Measurements from ENCODE around the gene ZBTB24. TPM values are rescaled to one million over a fixed set of nuclear protein-coding genes. Genes with fewer than 3 reads are reported as not detected.
A peak's percentile ranks its signal among the peaks of the same experiment; 100 is the strongest.

Gene ZBTB24
- polyA plus RNA-seq, 6 donors from 2014 or later = 12.0 to 18.5 (median 16.3) TPM

DNA sequence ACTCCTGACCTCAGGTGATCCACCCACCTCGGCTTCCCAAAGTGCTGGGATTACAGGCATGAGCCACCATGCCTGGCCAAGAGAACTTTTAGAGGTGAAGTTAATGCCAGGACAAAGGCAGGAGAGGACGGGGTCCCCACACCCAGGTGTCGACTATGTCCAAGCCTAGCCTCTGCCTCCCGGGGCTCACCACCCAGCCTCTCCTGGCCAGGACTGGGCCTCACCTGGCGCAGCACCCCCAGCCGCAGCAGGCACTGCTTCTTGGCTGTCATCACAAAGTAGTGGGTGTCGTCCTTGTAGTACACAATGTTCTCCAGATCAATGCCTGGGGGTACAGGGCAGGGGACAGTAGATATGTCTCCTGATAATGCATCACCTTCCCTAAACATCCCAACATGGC lies 31.6 kb downstream of the ZBTB24 start:
- H3K4me3 Mint-ChIP-seq = peak overlapping the region in 5 of 8 donors; percentile 12 to 95 (median 65)

DNA sequence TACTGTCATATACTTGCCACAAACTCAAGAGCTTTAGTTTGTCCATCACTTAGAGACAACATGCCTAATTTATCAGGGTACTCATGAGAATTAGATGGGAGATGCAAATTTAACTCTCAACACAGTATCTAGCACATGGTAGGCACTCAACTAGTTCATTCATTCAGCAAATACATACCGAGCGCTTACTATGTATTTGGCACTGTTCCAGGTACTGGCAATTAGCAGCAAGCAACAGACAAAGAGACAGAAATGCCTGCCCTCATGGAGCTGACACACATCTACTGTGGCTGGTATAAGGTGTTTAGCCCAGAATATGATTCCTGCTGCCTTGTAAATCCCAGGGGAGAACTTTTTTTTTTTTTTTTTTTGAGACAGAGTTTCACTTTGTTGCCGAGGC lies 32.2 kb downstream of the ZBTB24 start:
- peak overlapping the region in 7 of 8 donors; percentile 29 to 76 (median 49) for H3K4me3 Mint-ChIP-seq
- peak overlapping the region in 5 of 6 donors; percentile 5 to 97 (median 92) for H3K27ac Mint-ChIP-seq
- ATAC-seq (ENCODE audit: low read depth in 2 of 2) (no peak), DNase-seq (no peak)
- H3K9me3 Mint-ChIP-seq = peaks cover 0 to 4% (median 0%) of the 10 kb centered on the region in 7 donors
- peaks cover 0 to under 1% of the 10 kb centered on the region in 2 donors for H3K36me3 Mint-ChIP-seq
- peaks cover 64 to 88% (median 84%) of the 10 kb centered on the region in 3 donors for H3K4me1 Mint-ChIP-seq
- H3K27me3 Mint-ChIP-seq = no peaks in the 10 kb centered on the region

More for the DNA sequence above, 31.6 kb downstream of the ZBTB24 start:
- peak overlapping the region; percentile 66 to 100 (median 98) for H3K27ac Mint-ChIP-seq
- no peaks in the 10 kb centered on the region for H3K36me3 Mint-ChIP-seq
- no peak for ATAC-seq (ENCODE audit: low read depth in 2 of 2)
- H3K27me3 Mint-ChIP-seq = no peaks in the 10 kb centered on the region
- no peak for DNase-seq
- peaks cover 64 to 85% (median 83%) of the 10 kb centered on the region in 3 donors for H3K4me1 Mint-ChIP-seq
- H3K9me3 Mint-ChIP-seq = peaks cover 0 to 4% (median 0%) of the 10 kb centered on the region in 7 donors

DNA sequence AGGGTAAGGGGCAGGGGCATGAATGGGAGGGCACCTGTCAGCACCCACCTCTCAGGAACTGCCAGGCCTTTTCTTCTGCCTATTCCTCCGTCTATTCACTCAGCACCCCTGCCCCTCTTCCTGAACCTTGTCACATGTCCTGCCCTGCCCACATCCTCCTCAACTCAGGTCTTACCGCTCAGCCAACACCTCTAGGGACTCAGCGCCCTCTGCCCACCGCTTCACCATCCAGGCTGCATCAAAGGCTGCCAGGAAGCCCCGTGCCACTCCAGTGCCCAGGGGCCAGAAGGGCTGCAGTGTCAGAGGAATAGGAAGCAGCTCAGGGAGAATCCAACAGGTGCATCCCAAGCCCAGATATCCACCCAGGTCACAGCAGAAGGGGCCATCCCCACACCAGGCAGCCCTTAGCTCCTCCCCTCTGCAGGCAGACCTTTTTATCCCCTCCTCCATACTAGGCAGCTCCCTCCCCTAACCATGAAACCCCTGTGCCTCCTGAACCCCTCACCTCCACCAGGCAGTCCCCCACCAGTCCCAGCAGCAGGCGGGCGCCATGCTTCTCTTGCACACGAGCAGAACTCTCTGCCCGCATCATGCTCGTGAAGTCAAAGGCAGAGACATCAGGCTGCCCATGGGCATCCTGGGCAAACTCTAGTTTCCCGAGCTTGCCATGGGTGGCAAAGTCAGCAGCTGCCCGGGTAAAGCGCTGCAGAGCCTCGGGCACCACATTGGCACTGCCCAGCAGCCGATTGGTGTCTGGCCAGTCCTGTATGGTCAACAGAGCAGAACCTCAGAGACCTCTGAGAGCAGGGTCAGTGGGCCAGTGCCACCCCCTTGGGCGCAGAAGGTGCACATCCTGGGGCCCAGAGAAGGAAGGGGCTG lies 33.0 kb downstream of the ZBTB24 start:
- H3K9me3 Mint-ChIP-seq = peaks cover 0 to 2% (median 0%) of the 10 kb centered on the region in 7 donors
- H3K4me1 Mint-ChIP-seq = peaks cover 67 to 92% (median 90%) of the 10 kb centered on the region in 3 donors
- peak; percentile 20 to 21 for ATAC-seq (ENCODE audit: low read depth in 2 of 2)
- peak overlapping the region; percentile 67 to 88 (median 72) for H3K4me3 Mint-ChIP-seq
- peak; percentile 71 for DNase-seq
- peak overlapping the region; percentile 84 to 97 (median 95) for H3K27ac Mint-ChIP-seq
- no peaks in the 10 kb centered on the region for H3K27me3 Mint-ChIP-seq
- peaks cover 0 to 8% of the 10 kb centered on the region in 2 donors for H3K36me3 Mint-ChIP-seq

DNA sequence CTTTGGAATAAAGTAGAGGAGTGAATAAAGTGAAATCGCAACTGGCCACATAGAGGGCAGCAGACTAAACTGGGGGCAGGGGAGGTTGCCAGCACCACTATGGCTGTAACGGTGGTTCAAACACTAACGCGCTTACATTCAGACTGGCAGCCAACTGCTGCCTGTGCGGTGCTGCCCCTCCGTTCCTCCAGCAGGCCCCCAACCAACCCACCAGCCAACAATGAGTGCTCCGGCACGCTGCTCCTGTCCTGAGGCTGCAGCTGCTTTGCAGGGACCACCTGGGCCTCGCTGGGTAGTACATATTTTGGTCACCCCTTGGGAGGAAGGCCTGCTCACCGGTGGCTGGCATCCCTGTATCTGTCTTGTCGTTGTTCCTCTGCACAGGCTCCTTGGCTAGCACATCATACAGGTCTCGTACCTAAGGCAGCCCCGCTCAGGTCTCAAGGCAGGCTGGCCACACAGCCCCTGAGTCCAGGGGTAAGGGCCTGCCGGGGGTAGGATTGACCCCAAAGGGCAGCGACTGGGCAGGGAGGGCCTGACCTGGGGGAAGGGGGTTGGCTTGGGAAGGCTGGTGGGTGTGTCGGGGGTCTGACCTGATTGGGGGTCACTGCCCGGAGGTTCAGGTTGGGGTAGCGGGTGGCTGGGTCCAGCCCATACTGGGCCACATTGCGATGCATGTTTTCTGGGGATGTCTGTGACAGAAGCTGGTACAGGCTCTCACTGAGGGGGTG lies 33.8 kb downstream of the ZBTB24 start:
- Mint-ChIP-seq H3K9me3 (peaks cover 0 to 2% (median 0%) of the 10 kb centered on the region in 7 donors), H3K36me3 (peaks cover 0 to 8% of the 10 kb centered on the region in 2 donors)

DNA sequence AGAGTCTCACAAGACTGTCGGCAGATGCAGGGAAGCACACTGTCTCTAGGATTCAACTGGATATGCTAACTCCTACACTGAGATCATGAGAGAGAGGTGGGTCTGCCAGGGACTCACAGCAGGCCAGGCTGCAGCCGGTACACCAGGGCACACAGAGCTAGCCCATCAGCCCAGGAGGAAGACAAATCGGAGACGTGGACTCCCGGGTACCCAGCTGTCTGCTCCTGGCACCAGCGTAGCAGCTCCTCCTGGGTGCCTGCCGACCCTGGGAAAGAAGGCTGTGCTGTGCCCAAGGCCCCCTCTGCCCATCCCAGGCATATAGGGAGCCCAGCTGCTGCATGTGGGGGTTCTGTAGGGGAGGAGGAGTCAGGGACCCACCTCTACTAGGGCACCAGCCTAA lies 34.4 kb downstream of the ZBTB24 start:
- H3K27ac Mint-ChIP-seq = peak overlapping the region; percentile 89 to 98 (median 94)
- peak overlapping the region in 6 of 8 donors; percentile 29 to 78 (median 71) for H3K4me3 Mint-ChIP-seq
- peaks cover 0 to 8% of the 10 kb centered on the region in 2 donors for H3K36me3 Mint-ChIP-seq
- H3K9me3 Mint-ChIP-seq = peaks cover 0 to 2% (median 0%) of the 10 kb centered on the region in 7 donors
- peaks cover 56 to 88% (median 83%) of the 10 kb centered on the region in 3 donors for H3K4me1 Mint-ChIP-seq
- no peak for DNase-seq
- ATAC-seq (ENCODE audit: low read depth in 2 of 2) = no peak
- no peaks in the 10 kb centered on the region for H3K27me3 Mint-ChIP-seq

More for the DNA sequence above, 33.8 kb downstream of the ZBTB24 start:
- no peaks in the 10 kb centered on the region for H3K27me3 Mint-ChIP-seq
- H3K4me3 Mint-ChIP-seq = peak overlapping the region; percentile 67 to 88 (median 71)
- H3K27ac Mint-ChIP-seq = peak overlapping the region; percentile 92 to 98 (median 96)
- H3K4me1 Mint-ChIP-seq = peaks cover 60 to 90% (median 89%) of the 10 kb centered on the region in 3 donors
- DNase-seq = no peak
- peak in 1 of 2 donors; percentile 0 for ATAC-seq (ENCODE audit: low read depth in 2 of 2)

DNA sequence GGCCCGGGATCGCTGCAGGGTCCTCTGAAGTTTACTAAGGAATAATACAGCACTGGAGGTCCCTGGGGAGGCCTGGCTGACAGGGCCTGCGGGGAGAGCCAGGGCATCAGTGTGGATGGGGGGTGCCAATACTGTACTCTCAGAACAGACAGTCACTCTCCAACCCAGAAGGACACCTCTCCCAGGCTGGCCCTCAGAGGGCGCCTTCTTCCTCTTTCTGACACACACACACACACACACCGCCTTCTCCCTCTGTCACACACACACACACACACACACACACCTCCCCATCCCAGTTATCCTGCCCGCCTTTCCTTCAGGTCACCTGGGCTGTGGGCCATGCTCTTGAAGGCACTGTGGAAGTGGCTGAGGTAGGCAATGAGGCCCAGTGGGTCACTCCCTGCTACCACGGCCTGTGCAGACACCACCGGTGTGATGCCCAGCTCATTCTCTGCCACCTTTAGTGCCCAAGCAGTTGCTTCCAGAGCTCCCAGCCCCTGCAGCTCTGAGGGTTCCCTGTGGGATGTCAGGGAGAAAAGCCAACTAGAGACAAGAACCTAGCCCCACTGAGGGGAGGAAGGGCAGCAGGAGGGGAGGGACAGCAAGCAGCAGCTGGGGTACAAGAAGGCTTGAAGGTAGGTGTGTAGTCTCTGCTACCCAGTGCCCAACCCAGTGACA lies 35.0 kb downstream of the ZBTB24 start:
- Mint-ChIP-seq H3K36me3 (peaks cover 0 to 8% of the 10 kb centered on the region in 2 donors), H3K9me3 (peaks cover 0 to 2% (median 0%) of the 10 kb centered on the region in 7 donors), H3K4me3 (peak overlapping the region in 6 of 8 donors; percentile 1 to 78 (median 50)), H3K4me1 (peaks cover 60 to 88% (median 83%) of the 10 kb centered on the region in 3 donors), H3K27me3 (no peaks in the 10 kb centered on the region), H3K27ac (peak overlapping the region; percentile 89 to 98 (median 94))
- no peak for DNase-seq
- ATAC-seq (ENCODE audit: low read depth in 2 of 2) = peak; percentile 18 to 22

DNA sequence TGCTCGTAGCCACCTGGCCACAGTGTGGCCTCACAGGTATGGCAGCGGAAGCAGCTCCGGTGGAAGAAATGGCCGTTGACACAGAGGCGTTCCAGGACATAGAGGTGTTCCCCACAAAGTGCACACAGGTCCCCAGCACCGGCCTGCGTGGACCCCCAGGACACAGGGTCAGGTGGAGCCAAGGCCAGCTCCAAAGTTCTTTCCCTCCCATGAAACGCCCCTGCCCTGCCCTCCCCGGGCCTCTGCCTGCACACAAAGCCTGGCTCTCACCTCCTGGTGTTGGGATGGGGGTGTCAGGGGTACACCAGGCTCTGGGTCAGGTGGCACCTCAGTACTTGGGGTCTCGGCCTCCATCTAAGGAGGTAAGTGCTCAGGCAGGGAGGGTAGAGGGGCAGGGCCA lies 35.9 kb downstream of the ZBTB24 start:
- DNase-seq (no peak), ATAC-seq (ENCODE audit: low read depth in 2 of 2) (no peak)
- peaks cover 0 to 8% of the 10 kb centered on the region in 2 donors for H3K36me3 Mint-ChIP-seq
- peaks cover 63 to 88% (median 83%) of the 10 kb centered on the region in 3 donors for H3K4me1 Mint-ChIP-seq
- no peaks in the 10 kb centered on the region for H3K27me3 Mint-ChIP-seq
- H3K27ac Mint-ChIP-seq = peak overlapping the region; percentile 61 to 98 (median 93)
- peaks cover 0 to 2% (median 0%) of the 10 kb centered on the region in 7 donors for H3K9me3 Mint-ChIP-seq
- H3K4me3 Mint-ChIP-seq = peak overlapping the region in 1 of 8 donors; percentile 9

DNA sequence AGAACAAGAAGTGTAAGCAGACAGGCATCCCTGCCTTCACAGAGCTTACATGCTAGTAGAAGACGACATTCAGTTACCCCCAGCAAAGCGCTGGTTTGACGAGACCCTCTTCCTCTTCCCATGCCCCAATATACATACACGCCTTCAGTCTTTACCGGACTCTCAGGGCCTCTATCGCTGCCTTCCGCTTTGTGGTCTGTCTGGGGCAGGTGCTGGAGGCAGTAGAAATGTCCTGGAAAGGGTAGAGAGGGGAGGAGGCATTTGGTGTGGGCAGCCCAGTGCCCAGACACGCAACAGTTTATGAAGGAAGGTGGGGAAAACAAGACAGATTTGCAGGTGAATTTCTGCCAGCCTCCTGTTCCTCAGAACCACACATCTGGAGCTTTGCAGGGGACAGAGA lies 36.5 kb downstream of the ZBTB24 start:
- no peak for ATAC-seq (ENCODE audit: low read depth in 2 of 2)
- H3K27me3 Mint-ChIP-seq = no peaks in the 10 kb centered on the region
- DNase-seq = no peak
- H3K27ac Mint-ChIP-seq = peak overlapping the region; percentile 61 to 95 (median 92)
- H3K36me3 Mint-ChIP-seq = peaks cover 0 to 8% of the 10 kb centered on the region in 2 donors
- peak overlapping the region in 3 of 8 donors; percentile 9 to 81 (median 11) for H3K4me3 Mint-ChIP-seq
- peaks cover 0 to 2% (median 0%) of the 10 kb centered on the region in 7 donors for H3K9me3 Mint-ChIP-seq
- peaks cover 63 to 88% (median 83%) of the 10 kb centered on the region in 3 donors for H3K4me1 Mint-ChIP-seq

DNA sequence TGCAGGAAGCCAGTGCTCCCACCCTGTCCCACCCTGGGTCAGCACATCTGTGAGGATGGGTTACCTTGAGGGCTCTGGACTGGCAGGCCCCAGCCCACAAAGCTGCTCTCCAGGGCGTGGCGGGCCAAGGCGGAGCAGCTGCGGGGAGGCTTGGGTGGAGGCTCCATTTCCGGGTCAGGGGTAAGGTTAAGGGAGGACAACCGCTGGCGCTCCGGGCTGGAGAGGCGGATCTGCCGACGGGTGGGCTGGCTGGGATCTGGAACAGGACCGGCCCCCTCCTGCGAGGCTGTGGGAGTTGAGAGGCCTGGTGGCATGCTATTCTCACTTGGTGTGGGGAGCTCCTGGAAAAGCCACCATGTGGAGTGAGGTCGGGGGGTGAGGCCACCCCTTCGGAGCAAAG lies 36.9 kb downstream of the ZBTB24 start:
- no peak for DNase-seq
- H3K36me3 Mint-ChIP-seq = peaks cover 0 to 8% of the 10 kb centered on the region in 2 donors
- peak overlapping the region in 2 of 8 donors; percentile 9 to 81 for H3K4me3 Mint-ChIP-seq
- H3K9me3 Mint-ChIP-seq = peaks cover 0 to 2% (median 0%) of the 10 kb centered on the region in 7 donors
- peak overlapping the region; percentile 53 to 95 (median 76) for H3K27ac Mint-ChIP-seq
- no peaks in the 10 kb centered on the region for H3K27me3 Mint-ChIP-seq
- no peak for ATAC-seq (ENCODE audit: low read depth in 2 of 2)
- H3K4me1 Mint-ChIP-seq = peaks cover 67 to 90% (median 86%) of the 10 kb centered on the region in 3 donors

DNA sequence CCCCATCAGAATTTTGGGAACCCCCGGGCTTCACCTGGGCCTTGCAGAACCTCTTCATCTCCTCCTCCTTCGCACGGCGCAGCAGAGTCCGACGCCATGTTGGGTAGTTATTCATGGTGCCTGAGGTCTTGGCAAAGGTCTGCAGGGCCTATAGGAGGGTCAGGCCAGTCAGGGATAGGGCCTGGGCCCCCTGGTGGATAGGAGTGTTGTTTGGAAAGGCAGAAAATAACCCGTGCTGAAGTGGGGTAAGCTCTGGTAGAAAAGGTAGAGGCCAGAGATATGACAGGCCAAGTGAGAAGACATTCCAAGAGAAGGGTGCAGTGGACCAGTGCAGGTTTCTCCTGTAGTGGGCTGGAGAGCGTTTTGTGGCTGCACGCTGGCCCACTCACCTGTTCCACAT lies 37.6 kb downstream of the ZBTB24 start:
- DNase-seq = no peak
- Mint-ChIP-seq H3K27me3 (no peaks in the 10 kb centered on the region), H3K27ac (peak overlapping the region; percentile 78 to 95 (median 87)), H3K36me3 (peaks cover 0 to 8% of the 10 kb centered on the region in 2 donors), H3K9me3 (peaks cover 0 to 2% (median 0%) of the 10 kb centered on the region in 7 donors), H3K4me3 (peak overlapping the region in 2 of 8 donors; percentile 22 to 81), H3K4me1 (peaks cover 63 to 84% (median 81%) of the 10 kb centered on the region in 3 donors)
- ATAC-seq (ENCODE audit: low read depth in 2 of 2) = no peak

DNA sequence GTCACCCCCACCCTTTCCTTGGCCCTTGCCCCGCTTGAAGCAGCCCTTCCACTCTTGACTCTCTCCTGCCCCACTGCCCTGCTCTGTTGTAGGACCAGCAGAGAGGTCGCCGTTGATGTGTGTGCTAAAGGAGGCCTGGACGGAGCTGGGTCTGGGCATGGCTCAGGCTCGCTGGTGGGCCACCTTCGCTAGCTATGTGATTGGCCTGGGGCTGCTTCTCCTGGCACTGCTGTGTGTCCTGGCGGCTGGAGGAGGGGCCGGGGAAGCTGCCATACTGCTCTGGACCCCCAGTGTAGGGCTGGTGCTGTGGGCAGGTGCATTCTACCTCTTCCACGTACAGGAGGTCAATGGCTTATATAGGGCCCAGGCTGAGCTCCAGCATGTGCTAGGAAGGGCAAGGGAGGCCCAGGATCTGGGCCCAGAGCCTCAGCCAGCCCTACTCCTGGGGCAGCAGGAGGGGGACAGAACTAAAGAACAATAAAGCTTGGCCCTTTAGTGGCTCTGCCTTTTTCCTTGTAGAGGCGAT lies 39.5 kb downstream of the ZBTB24 start:
- Mint-ChIP-seq H3K4me3 (peak overlapping the region in 3 of 8 donors; percentile 53 to 95 (median 67)), H3K27me3 (no peaks in the 10 kb centered on the region), H3K4me1 (peaks cover 52 to 73% (median 63%) of the 10 kb centered on the region in 3 donors), H3K36me3 (peaks cover 0 to 8% of the 10 kb centered on the region in 2 donors), H3K27ac (peak overlapping the region; percentile 56 to 99 (median 83)), H3K9me3 (peaks cover 0 to 2% (median 0%) of the 10 kb centered on the region in 7 donors)
- ATAC-seq (ENCODE audit: low read depth in 2 of 2) = no peak
- DNase-seq = no peak

DNA sequence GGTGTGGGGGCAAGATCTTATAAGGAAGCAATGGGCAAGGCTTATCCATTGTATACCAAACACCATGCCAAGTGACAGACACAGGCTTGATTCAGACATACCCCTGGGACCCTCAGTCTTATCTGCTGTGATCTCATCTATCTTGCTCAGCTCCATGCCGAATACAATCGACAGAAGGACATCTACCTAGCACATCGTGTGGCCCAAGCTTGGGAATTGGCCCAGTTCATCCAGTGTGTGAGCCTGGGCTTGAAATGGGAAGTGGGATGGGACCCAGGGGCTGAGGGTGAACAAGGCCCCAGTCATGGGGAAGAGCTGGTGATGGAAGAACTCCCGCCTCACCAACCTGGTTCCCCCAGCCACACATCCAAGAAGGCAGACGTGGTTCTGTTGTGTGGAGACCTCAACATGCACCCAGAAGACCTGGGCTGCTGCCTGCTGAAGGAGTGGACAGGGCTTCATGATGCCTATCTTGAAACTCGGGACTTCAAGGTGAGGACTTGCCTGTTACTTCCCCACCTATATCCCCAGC lies 40.6 kb downstream of the ZBTB24 start:
- H3K4me3 Mint-ChIP-seq = peak overlapping the region; percentile 94 to 99 (median 97)
- H3K4me1 Mint-ChIP-seq = peaks cover 42 to 63% (median 53%) of the 10 kb centered on the region in 3 donors
- no peaks in the 10 kb centered on the region for H3K27me3 Mint-ChIP-seq
- peaks cover 0 to 2% (median 0%) of the 10 kb centered on the region in 7 donors for H3K9me3 Mint-ChIP-seq
- peaks cover 0 to 8% of the 10 kb centered on the region in 2 donors for H3K36me3 Mint-ChIP-seq
- DNase-seq (no peak), ATAC-seq (ENCODE audit: low read depth in 2 of 2) (no peak)
- H3K27ac Mint-ChIP-seq = peak overlapping the region; percentile 86 to 99 (median 99)
